H1 (cell line): ENCODE data around the gene GALR2. TPM values are rescaled to one million over a fixed set of nuclear protein-coding genes. Genes with fewer than 3 reads are reported as not detected.

Experiments used
- HDAC6 ChIP-seq: IDR thresholded peaks from one replicate; pipeline ENCODE4 v1.7.1; 2012; ENCODE audit warnings: low read depth, mild to moderate bottlenecking, inconsistent platforms, low read length, moderate library complexity
- KDM1A ChIP-seq: fragments of 200-600, 300-600 bp; sonication (generic); IDR thresholded peaks from 2 replicates; pipeline ENCODE4 v1.7.1; 2016; ENCODE audit warnings: mild to moderate bottlenecking, low read length, borderline replicate concordance
- POU5F1 ChIP-seq: IDR thresholded peaks from 2 replicates; pipeline ENCODE4 v1.6.1; 2011; ENCODE audit warnings: low read depth, mild to moderate bottlenecking, low read length, moderate library complexity
- SIRT6 ChIP-seq: IDR thresholded peaks from one replicate; pipeline ENCODE4 v1.7.1; 2012; ENCODE audit warnings: low read length, inconsistent platforms
- SP1 ChIP-seq: IDR thresholded peaks from 2 replicates; pipeline ENCODE4 v1.6.1; 2011; ENCODE audit warnings: low read depth, low read length
- polyA plus RNA-seq, 7 experiments: library from polyadenylated mRNA; depleted of rRNA in 3 of 7; stranded (reverse) in 5 of 7; unstranded in 2 of 7; fragments of >200 nt in 5 of 7; fragments of 200-250 nt in 2 of 7; gene quantifications; 1 replicate in 5 of 7; 2 replicates in 1 of 7; 4 replicates in 1 of 7; pipeline versions ENCODE4 v1.2.1 to v1.2.3, GENCODE V29; 2011 to 2013; ENCODE audit warnings: missing spikeins in 2 of 7, mixed read lengths in 2 of 7
- total RNA-seq: library from RNA; stranded (reverse); fragmentation: NEBNext Ultra II Directional; extraction: Animal tissue kit (Norgen Biotek cat#: 25700); gene quantifications from 2 replicates; pipeline ENCODE4 v1.2.1, GENCODE V29; 2021
- TF ChIP-seq, protein P1 (sequence below): fragments of 300-600 bp; sonication (generic); IDR thresholded peaks from 2 replicates; pipeline ENCODE4 v1.7.1; 2012; ENCODE audit warnings: low read length, moderate library complexity, mild to moderate bottlenecking, inconsistent platforms; ENCODE audit not compliant: insufficient replicate concordance
- TF ChIP-seq, protein P2 (sequence below): IDR thresholded peaks from 2 replicates; pipeline ENCODE4 v1.6.1; 2012; ENCODE audit warnings: low read length, inconsistent platforms

GALR2 gene
- total and polyA plus RNA-seq, 2 of the 8 experiments (the other 6 are each of a cell fraction or from before 2014, with no cell fraction given) = 0.86 to 2.2 TPM

DNA sequence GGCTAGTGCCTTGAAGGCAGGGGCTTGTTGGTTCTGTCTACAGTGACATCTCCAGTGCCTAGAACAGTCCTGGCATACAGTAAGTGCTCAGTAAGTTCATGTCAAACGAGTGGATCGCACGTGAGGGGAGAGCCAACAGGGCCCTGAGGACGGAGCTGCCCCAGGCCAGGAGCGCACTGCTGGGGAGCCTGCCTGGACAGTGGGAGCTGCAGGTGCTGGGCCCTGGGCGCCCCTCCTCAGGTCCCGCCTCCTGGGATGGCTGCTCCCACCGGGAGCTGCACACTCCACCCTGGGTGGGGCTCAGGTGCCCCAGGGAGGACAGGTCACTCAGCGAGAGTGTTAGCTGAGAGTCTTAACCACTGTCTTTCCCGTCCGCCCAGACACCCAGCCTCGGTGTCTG is 49.3 kb upstream of the GALR2 start (continued):
- TF ChIP-seq, protein P1, sequence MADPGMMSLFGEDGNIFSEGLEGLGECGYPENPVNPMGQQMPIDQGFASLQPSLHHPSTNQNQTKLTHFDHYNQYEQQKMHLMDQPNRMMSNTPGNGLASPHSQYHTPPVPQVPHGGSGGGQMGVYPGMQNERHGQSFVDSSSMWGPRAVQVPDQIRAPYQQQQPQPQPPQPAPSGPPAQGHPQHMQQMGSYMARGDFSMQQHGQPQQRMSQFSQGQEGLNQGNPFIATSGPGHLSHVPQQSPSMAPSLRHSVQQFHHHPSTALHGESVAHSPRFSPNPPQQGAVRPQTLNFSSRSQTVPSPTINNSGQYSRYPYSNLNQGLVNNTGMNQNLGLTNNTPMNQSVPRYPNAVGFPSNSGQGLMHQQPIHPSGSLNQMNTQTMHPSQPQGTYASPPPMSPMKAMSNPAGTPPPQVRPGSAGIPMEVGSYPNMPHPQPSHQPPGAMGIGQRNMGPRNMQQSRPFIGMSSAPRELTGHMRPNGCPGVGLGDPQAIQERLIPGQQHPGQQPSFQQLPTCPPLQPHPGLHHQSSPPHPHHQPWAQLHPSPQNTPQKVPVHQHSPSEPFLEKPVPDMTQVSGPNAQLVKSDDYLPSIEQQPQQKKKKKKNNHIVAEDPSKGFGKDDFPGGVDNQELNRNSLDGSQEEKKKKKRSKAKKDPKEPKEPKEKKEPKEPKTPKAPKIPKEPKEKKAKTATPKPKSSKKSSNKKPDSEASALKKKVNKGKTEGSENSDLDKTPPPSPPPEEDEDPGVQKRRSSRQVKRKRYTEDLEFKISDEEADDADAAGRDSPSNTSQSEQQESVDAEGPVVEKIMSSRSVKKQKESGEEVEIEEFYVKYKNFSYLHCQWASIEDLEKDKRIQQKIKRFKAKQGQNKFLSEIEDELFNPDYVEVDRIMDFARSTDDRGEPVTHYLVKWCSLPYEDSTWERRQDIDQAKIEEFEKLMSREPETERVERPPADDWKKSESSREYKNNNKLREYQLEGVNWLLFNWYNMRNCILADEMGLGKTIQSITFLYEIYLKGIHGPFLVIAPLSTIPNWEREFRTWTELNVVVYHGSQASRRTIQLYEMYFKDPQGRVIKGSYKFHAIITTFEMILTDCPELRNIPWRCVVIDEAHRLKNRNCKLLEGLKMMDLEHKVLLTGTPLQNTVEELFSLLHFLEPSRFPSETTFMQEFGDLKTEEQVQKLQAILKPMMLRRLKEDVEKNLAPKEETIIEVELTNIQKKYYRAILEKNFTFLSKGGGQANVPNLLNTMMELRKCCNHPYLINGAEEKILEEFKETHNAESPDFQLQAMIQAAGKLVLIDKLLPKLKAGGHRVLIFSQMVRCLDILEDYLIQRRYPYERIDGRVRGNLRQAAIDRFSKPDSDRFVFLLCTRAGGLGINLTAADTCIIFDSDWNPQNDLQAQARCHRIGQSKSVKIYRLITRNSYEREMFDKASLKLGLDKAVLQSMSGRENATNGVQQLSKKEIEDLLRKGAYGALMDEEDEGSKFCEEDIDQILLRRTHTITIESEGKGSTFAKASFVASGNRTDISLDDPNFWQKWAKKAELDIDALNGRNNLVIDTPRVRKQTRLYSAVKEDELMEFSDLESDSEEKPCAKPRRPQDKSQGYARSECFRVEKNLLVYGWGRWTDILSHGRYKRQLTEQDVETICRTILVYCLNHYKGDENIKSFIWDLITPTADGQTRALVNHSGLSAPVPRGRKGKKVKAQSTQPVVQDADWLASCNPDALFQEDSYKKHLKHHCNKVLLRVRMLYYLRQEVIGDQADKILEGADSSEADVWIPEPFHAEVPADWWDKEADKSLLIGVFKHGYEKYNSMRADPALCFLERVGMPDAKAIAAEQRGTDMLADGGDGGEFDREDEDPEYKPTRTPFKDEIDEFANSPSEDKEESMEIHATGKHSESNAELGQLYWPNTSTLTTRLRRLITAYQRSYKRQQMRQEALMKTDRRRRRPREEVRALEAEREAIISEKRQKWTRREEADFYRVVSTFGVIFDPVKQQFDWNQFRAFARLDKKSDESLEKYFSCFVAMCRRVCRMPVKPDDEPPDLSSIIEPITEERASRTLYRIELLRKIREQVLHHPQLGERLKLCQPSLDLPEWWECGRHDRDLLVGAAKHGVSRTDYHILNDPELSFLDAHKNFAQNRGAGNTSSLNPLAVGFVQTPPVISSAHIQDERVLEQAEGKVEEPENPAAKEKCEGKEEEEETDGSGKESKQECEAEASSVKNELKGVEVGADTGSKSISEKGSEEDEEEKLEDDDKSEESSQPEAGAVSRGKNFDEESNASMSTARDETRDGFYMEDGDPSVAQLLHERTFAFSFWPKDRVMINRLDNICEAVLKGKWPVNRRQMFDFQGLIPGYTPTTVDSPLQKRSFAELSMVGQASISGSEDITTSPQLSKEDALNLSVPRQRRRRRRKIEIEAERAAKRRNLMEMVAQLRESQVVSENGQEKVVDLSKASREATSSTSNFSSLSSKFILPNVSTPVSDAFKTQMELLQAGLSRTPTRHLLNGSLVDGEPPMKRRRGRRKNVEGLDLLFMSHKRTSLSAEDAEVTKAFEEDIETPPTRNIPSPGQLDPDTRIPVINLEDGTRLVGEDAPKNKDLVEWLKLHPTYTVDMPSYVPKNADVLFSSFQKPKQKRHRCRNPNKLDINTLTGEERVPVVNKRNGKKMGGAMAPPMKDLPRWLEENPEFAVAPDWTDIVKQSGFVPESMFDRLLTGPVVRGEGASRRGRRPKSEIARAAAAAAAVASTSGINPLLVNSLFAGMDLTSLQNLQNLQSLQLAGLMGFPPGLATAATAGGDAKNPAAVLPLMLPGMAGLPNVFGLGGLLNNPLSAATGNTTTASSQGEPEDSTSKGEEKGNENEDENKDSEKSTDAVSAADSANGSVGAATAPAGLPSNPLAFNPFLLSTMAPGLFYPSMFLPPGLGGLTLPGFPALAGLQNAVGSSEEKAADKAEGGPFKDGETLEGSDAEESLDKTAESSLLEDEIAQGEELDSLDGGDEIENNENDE = no peak
- TF ChIP-seq, protein P2, sequence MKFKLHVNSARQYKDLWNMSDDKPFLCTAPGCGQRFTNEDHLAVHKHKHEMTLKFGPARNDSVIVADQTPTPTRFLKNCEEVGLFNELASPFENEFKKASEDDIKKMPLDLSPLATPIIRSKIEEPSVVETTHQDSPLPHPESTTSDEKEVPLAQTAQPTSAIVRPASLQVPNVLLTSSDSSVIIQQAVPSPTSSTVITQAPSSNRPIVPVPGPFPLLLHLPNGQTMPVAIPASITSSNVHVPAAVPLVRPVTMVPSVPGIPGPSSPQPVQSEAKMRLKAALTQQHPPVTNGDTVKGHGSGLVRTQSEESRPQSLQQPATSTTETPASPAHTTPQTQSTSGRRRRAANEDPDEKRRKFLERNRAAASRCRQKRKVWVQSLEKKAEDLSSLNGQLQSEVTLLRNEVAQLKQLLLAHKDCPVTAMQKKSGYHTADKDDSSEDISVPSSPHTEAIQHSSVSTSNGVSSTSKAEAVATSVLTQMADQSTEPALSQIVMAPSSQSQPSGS = no peak
- no peak for TF ChIP-seq SIRT6
- no peak for TF ChIP-seq SP1
- no peak for TF ChIP-seq HDAC6
- no peak for TF ChIP-seq KDM1A
- TF ChIP-seq POU5F1 = no peak
